GM19193 (cell line): ENCODE data around the gene GALP.
"Not testable (repeated sequence)": the region's sequence is repeated elsewhere in the genome, so short reads cannot be mapped to it uniquely, and the experiment has no call there.

ENCODE experiments used
- POLR2A ChIP-seq: IDR thresholded peaks from 4 replicates; pipeline ENCODE4 v1.6.1; 2011; ENCODE audit not compliant: insufficient read depth, insufficient read length; ENCODE audit errors: extremely low read depth

The GALP gene

DNA sequence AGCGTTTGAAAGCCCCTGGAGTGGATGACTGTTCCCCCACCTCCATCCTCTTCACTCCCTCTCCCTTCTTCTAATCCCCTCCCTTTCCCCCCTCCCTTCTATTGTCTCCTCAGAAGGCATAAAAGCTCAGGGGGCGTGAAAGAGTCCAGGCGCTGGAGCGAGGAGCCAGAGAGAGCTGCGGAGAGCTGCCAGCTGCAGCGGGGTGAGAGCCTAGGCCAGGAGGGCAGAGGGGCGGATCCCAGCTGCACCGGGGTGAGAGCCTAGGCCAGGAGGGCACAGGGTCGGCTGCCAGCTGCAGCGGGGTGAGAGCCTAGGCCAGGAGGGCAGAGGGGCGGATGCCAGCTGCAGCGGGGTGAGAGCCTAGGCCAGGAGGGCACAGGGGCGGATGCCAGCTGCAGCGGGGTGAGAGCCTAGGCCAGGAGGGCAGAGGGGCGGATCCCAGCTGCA lies at the start of gene GALP:
TSS of gene GALP (plus strand) at position 148 of the 447 bp plus-strand sequence. CDS start 1,101 bp downstream, outside the sequence.
- TF ChIP-seq POLR2A, result not testable (repeated sequence)

DNA sequence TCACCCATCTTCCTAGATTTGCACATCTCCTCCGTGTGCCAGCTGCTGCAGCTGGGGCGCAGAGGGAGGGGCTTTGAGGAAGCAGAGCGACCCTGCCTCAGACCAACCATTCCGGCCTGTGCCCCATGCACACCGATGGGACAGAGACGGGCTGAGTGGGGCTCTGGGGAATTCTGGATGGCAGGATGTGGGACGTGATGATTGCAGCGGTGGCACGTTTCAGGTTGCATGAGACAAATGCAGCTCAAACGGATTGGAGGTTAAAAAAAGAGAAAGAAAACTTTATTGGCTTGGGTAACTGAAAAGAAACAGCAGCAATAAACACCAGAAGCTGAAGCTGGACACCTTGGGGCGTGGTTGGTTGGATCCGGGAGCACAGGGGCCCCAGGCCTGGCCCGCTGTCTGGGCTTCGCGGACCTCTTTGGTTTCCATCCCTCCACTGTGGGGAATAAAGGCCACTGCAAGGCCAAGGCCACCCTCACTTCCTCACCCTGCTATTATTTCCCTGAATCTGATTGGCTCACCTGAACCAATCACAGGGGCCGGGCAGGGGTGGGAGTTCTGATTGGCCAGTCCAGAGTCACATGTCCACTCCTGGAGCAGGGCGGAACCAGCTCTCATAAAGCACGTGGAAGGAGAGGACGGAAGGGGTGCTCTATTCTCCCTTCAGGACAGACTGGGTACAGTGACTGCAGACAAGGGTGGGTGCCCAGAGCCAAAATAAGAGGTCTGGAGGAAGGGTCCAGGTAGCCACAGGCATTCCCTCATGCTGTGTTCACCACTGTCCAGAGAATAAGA lies 48.6 kb upstream of the GALP start:
- no peak for TF ChIP-seq POLR2A

DNA sequence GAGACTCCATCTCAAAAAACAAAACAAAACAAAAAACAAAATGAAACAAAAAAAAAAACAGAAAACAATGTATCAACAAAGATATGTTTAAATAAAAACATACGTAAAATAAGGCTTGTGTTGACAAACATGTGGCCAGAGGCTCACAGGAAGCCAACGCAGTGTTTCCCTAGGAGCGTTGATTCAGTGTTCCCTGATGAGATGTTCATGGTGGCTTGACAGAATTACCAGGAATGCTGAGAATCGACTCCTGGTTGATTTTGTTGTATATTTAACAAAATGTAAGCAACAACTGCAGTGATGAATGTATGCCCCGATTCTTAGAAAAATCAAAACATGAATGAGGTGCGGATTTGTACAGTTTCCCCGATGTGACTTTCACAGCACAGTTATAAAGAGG lies 45.8 kb upstream of the GALP start:
- no peak for TF ChIP-seq POLR2A

DNA sequence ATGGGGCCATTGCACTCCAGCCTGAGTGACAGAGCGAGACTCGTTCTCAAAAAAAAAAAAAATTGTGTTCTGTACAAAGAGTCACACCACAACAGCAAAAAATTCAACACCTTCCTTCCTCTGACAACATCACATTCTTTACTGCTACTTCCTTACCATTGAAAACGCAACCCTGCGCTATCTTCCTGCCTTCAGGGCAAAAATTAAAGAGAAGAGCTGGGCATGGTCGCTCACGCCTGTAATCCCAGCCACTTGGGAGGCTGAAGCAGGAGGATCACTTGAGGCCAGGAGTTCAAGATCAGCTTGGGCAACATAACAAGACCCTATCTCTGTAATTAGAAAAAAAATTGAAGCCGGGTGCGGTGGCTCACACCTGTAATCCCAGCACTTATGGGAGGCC lies 44.2 kb upstream of the GALP start:
- TF ChIP-seq POLR2A, result no peak

DNA sequence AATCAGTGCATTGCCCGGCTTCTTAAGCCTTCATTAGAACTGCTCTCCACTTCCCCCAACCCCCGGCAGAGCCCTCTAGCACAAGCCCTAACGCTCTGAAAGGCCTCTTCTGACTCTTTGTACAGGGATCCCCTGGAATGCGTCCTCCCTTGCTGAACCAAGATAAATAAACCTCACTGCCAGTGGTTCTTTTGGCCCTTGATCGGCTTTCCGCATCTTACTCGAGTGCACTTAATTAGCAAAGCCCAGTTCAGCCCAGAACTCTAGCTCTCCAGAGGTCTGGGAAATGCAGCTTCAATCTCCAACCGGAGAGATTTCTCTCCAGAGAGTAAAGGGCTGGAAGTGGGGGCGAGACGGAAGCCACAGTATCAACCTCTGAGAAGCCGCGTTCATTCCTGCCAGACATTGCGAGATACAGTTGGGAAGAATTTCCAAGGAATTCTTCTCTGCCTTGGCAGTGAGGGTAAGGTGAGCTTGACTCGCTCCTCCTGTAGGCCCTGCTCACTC lies 43.4 kb upstream of the GALP start:
- TF ChIP-seq POLR2A, result no peak

DNA sequence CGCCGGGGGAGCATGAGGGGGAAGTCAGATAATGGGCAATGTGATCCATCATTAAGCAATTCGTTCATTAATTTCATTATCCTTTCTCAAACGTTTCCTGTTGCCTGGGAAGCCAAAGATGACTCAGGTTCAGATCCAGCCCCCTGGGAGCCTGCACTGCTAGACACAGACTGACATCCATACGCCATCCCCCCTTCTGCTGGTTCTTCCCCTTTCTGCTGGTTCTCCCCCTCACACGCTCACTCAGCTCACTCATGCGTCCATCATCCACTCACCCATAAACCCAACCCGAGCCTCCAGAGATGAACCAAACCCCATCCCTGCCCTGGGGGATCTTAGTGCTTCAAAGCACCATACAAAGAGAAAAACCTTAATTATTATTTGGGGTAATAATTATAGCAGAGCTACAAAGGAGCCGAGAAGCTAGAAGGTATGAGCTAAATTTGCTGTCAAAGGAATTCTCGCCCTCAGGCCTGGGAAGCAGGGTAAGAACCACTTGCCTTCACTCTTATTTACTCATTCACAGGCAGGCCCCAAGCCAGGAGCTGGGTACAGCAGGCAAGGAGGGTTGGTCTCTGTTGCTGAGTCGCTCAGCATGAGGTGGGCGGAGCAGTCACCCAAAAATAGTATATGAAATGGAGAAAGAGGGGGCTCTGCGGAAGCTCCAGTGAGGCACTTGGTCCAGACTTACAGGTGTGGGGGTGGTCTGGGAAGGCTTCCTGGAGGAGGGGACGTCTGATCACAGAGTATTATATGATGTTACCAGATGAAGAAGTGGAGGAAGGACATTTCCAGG lies 41.8 kb upstream of the GALP start:
- no peak for TF ChIP-seq POLR2A

GRCh38 chr19:56134654-56134921 lies 41.2 kb upstream of the GALP start:
- no peak for TF ChIP-seq POLR2A

GRCh38 chr19:56136362-56136761 lies 39.4 kb upstream of the GALP start:
- TF ChIP-seq POLR2A, result no peak

- no peak for TF ChIP-seq POLR2A
Observed at GRCh38 chr19:56137405-56137804, 38.4 kb upstream of the GALP start.

GRCh38 chr19:56138069-56138468 lies 37.7 kb upstream of the GALP start:
- no peak for TF ChIP-seq POLR2A

- no peak for TF ChIP-seq POLR2A
Observed at GRCh38 chr19:56139847-56140582, 35.8 kb upstream of the GALP start.

DNA sequence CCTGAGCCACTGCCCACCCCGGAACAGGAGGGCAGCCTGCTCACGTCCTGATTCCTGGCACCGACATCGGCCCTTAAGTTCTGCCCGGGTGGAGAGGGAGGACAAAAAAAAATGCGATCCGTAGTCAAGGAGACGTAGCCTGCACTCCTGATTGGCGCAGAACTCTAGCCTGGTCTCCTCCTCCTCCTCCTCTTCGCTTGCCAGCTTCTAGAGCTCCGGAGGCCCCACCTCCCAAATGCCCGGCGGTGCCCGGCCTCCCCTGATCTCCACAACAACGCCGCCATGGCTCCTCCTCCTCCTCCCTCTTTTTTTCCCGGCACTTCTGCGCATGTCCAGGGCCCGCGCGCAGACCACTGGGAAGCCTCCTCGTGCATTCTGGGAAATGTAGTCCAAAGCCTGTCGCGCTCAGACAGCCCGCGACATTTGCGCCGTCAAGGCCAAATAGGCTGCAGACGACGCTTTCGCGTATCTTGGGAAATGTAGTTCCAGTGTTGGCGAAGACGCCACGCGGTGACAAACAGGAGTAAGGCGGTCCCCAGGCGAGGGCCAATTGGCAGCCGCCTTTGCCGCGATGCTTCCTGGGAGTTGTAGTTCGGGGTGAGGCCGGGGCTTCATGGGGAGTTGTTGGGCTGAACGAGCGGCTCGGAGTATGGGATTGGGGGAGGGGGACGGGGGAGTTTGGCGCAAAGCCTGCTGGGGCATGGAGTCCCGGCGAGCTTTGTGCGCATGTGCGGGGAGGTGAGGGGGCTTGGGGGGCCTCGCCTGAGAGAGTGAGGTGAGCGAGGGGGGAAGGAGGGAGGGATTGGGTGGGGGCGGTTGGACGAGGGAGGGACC lies 35.0 kb upstream of the GALP start, which contains the start of gene ZNF444:
TSS of gene ZNF444 (plus strand) at position 705 of the 834 bp plus-strand sequence. CDS start 5,625 bp downstream, outside the sequence.
- peak; percentile 63 for TF ChIP-seq POLR2A

- TF ChIP-seq POLR2A, result no peak
Observed at GRCh38 chr19:56141417-56141993, 34.3 kb upstream of the GALP start.
